K562 (cell line): ENCODE results near the gene GAD1. TPM values are rescaled to one million over a fixed set of nuclear protein-coding genes. Genes with fewer than 3 reads are reported as not detected.
A peak's percentile ranks its signal among the peaks of the same experiment; 100 is the strongest.

Experiments
- ARID2 ChIP-seq: fragments of 450-650 bp; IDR thresholded peaks from 2 replicates; pipeline ENCODE4 v1.6.1; 2017; ENCODE audit warnings: antibody characterized with exemption, mild to moderate bottlenecking
- ARID4B ChIP-seq: sonication (generic); formaldehyde crosslinking; IDR thresholded peaks from 2 replicates; pipeline ENCODE4 v1.8.0; 2022; ENCODE audit warnings: mild to moderate bottlenecking, missing genetic modification reagents
- ATF7 ChIP-seq: fragments of 450-650 bp; IDR thresholded peaks from 2 replicates; pipeline ENCODE4 v1.7.1; 2014; ENCODE audit warnings: mild to moderate bottlenecking, moderate library complexity
- BRF1 ChIP-seq: IDR thresholded peaks from 3 replicates; pipeline ENCODE4 v1.6.1; 2011; ENCODE audit warnings: borderline replicate concordance, mild to moderate bottlenecking; ENCODE audit not compliant: insufficient read length; ENCODE audit errors: extremely low read depth
- CTCFL ChIP-seq: IDR thresholded peaks from 2 replicates; pipeline ENCODE4 v1.6.1; 2011; ENCODE audit warnings: borderline replicate concordance, low read depth, mild to moderate bottlenecking, moderate library complexity, low read length; ENCODE audit not compliant: insufficient read depth, poor library complexity, severe bottlenecking
- DNMT1 ChIP-seq: fragments of 450-650 bp; IDR thresholded peaks from 2 replicates; pipeline ENCODE4 v1.6.1; 2016; ENCODE audit warnings: antibody characterized with exemption, mild to moderate bottlenecking
- FOXP1 ChIP-seq: sonication (generic); formaldehyde crosslinking; IDR thresholded peaks from 2 replicates; pipeline ENCODE4 v1.8.0; 2022; ENCODE audit warnings: mild to moderate bottlenecking, missing genetic modification reagents
- GATAD2A ChIP-seq: fragments of 450-650 bp; IDR thresholded peaks from 2 replicates; pipeline ENCODE4 v1.6.1; 2017
- GTF2E2 ChIP-seq: fragments of 200-800 bp; sonication (Bioruptor generic); IDR thresholded peaks from 2 replicates; pipeline ENCODE4 v1.6.1; 2016; ENCODE audit warnings: missing genetic modification characterization, missing compliant biosample characterization
- KAT2B ChIP-seq: IDR thresholded peaks from one replicate; pipeline ENCODE4 v1.6.1; 2012; ENCODE audit warnings: low read depth, mild to moderate bottlenecking, control low read depth, inconsistent platforms, low read length, moderate library complexity
- MAZ ChIP-seq, 2 experiments: fragments of 450-650 bp in 1 of 2; sonication (generic) in 1 of 2; formaldehyde crosslinking; IDR thresholded peaks in 1 of 2; conservative IDR thresholded peaks in 1 of 2; 2 replicates each; pipeline versions ENCODE4 v1.4.0 to v1.5.0; 2020; ENCODE audit warnings: mild to moderate bottlenecking in 1 of 2, missing genetic modification reagents in 1 of 2
- MNT ChIP-seq, 2 experiments: fragments of 450-650 bp; conservative IDR thresholded peaks; 2 replicates each; pipeline ENCODE4 v1.6.1; 2017; ENCODE audit warnings: mild to moderate bottlenecking in 2 of 2, moderate library complexity in 2 of 2
- POLR2H ChIP-seq: IDR thresholded peaks from 2 replicates; pipeline ENCODE4 v1.6.1; 2016; ENCODE audit warnings: missing genetic modification characterization, low read depth, mild to moderate bottlenecking, control low read depth, missing compliant biosample characterization, moderate library complexity
- SAFB ChIP-seq: fragments of 200-400 bp; formaldehyde crosslinking; IDR thresholded peaks from 2 replicates; pipeline ENCODE4 v1.6.1; 2017; ENCODE audit warnings: low read depth, low read length, borderline replicate concordance
- TAF7 ChIP-seq: fragments of 450-650 bp; IDR thresholded peaks from 2 replicates; pipeline ENCODE4 v1.6.1; 2016; ENCODE audit warnings: missing genetic modification characterization, missing compliant biosample characterization
- TARDBP ChIP-seq: fragments of 450-650 bp; IDR thresholded peaks from 2 replicates; pipeline ENCODE4 v1.6.1; 2016
- TOE1 ChIP-seq, 2 experiments: fragments of 450-650 bp in 1 of 2; sonication (generic) in 1 of 2; formaldehyde crosslinking in 1 of 2; IDR thresholded peaks; 2 replicates each; pipeline versions ENCODE4 v1.7.1 to v1.8.0; 2016 to 2022; ENCODE audit warnings: borderline replicate concordance in 2 of 2, mild to moderate bottlenecking in 2 of 2, antibody characterized with exemption in 1 of 2, inconsistent platforms in 1 of 2, low read depth in 1 of 2, missing genetic modification reagents in 1 of 2, moderate library complexity in 1 of 2
- polyA plus RNA-seq, 8 experiments: library from polyadenylated mRNA; depleted of rRNA in 4 of 8; stranded (reverse) in 5 of 8; unstranded in 3 of 8; fragments of >200 nt; fragmentation: Nextera tagmentation in 2 of 8; fragmentation: Illumina TruSeq in 1 of 8; extraction: Ambion mirVana in 2 of 8; extraction: Trizol in 1 of 8; gene quantifications; 2 replicates each; pipeline versions ENCODE4 v1.2.1 to v1.2.3, GENCODE V29; 2011 to 2014; ENCODE audit warnings: inconsistent platforms in 1 of 8, missing spikeins in 1 of 8
- total RNA-seq, 7 experiments: library from RNA; depleted of rRNA in 6 of 7; stranded (reverse); fragments of >200 nt in 6 of 7; fragmentation: Illumina TruSeq in 2 of 7; extraction: Trizol in 2 of 7; gene quantifications; 2 replicates each; pipeline versions ENCODE4 v1.2.1 to v1.2.3, GENCODE V29; 2011 to 2021; ENCODE audit warnings: low replicate concordance in 1 of 7

The GAD1 gene
- total and polyA plus RNA-seq, 9 of the 15 experiments (the other 6 are each of a cell fraction or from before 2014, with no cell fraction given), result 2.7 to 29.1 (median 15.7) TPM

- TF ChIP-seq POLR2H, result no peak
- TF ChIP-seq MNT (conservative IDR thresholded peaks at IDR 0.05), result peak in 1 of 2 experiments; percentile 23; a peak in 1 of 4 replicates
- no peak for TF ChIP-seq ARID2
- peak; percentile 37; the same call in 1 of the 2 replicates for TF ChIP-seq TOE1 (IDR thresholded peaks at IDR 0.05; ENCODE audit: borderline replicate concordance)
- TF ChIP-seq TOE1 (CRISPR knock-in tag; IDR thresholded peaks at IDR 0.05; ENCODE audit: borderline replicate concordance, low read depth), result no peak
- peak; percentile 62 for TF ChIP-seq CTCFL
- no peak for TF ChIP-seq FOXP1 (CRISPR knock-in tag)
- no peak for TF ChIP-seq BRF1
- no peak; the same call in 1 of the 2 replicates for TF ChIP-seq TARDBP
- 0 out of 2 replicates have a peak, but pooled peaks have one; percentile 21 for TF ChIP-seq GATAD2A
- no peak for TF ChIP-seq DNMT1
- no peak for TF ChIP-seq KAT2B
- peak; percentile 62 to 79 for TF ChIP-seq MAZ (CRISPR knock-in tag; conservative IDR thresholded peaks at IDR 0.05 in 1 of 2, IDR thresholded peaks at IDR 0.05 in 1 of 2)
- peak; percentile 42; the same call in 1 of the 2 replicates for TF ChIP-seq ARID4B
- no peak for TF ChIP-seq TAF7 (tag)
- TF ChIP-seq SAFB, result no peak
- TF ChIP-seq ATF7, result peak; percentile 12; the same call in 1 of the 2 replicates
- TF ChIP-seq GTF2E2 (tag), result no peak; the same call in 1 of the 2 replicates
These were observed 762 bp upstream of the GAD1 start (continued) for GRCh38 chr2:170815746-170816503.
